ENCODE measurements around the gene FBXW4.

- TF ChIP-seq, protein P1, sequence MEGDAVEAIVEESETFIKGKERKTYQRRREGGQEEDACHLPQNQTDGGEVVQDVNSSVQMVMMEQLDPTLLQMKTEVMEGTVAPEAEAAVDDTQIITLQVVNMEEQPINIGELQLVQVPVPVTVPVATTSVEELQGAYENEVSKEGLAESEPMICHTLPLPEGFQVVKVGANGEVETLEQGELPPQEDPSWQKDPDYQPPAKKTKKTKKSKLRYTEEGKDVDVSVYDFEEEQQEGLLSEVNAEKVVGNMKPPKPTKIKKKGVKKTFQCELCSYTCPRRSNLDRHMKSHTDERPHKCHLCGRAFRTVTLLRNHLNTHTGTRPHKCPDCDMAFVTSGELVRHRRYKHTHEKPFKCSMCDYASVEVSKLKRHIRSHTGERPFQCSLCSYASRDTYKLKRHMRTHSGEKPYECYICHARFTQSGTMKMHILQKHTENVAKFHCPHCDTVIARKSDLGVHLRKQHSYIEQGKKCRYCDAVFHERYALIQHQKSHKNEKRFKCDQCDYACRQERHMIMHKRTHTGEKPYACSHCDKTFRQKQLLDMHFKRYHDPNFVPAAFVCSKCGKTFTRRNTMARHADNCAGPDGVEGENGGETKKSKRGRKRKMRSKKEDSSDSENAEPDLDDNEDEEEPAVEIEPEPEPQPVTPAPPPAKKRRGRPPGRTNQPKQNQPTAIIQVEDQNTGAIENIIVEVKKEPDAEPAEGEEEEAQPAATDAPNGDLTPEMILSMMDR (conservative IDR thresholded peaks at IDR 0.05; ENCODE audit: low read length) = no peak
- TF ChIP-seq EZH2phosphoT487 (IDR thresholded peaks at IDR 0.05; ENCODE audit: borderline replicate concordance, low read depth, low read length) = no peak
These were observed 47.0 kb upstream of the FBXW4 start for GRCh38 chr10:101741938-101742337.
